Peyer's patch (tissue), 4 donors: ENCODE results near the gene PRKAA2. TPM values are rescaled to one million over a fixed set of nuclear protein-coding genes. Genes with fewer than 3 reads are reported as not detected.

Source experiments
- DNase-seq, 3 donors: peaks; one replicate each; pipeline ENCODE4 v3.0.0-alpha.2; 2017 to 2019
- H3K27ac ChIP-seq, 4 donors: fragments of 200-600 bp; sonication (generic); one replicate each; pipeline ENCODE4 v1.5.1; 2016 to 2019
- H3K27me3 ChIP-seq, 2 donors: fragments of 200-600 bp; sonication (generic); one replicate each; pipeline ENCODE4 v1.5.1; 2019
- H3K36me3 ChIP-seq, 3 donors: fragments of 200-600 bp; sonication (generic); one replicate each; pipeline ENCODE4 v1.5.1; 2016 to 2019
- H3K4me1 ChIP-seq, 4 donors: fragments of 200-600 bp; sonication (generic); one replicate each; pipeline ENCODE4 v1.5.1; 2016 to 2019
- H3K4me3 ChIP-seq, 4 donors: fragments of 200-600 bp; sonication (generic); 1 replicate in 3 of 4; 2 replicates in 1 of 4; pipeline ENCODE4 v1.5.1; 2016 to 2019; ENCODE audit warnings: mild to moderate bottlenecking in 1 of 4
- H3K9me3 ChIP-seq, 4 donors: fragments of 200-600 bp; sonication (generic); one replicate each; pipeline ENCODE4 v1.5.1; 2016 to 2019; ENCODE audit warnings: mild to moderate bottlenecking in 1 of 4
- CTCF ChIP-seq, 6 experiments: fragments of 450-650 bp in 4 of 6; fragments of 200-600 bp in 2 of 6; sonication (generic) in 1 of 6; IDR thresholded peaks; one replicate each; pipeline ENCODE4 v1.5.1; 2017 to 2019; ENCODE audit warnings: antibody characterized with exemption in 6 of 6, mild to moderate bottlenecking in 3 of 6, moderate library complexity in 1 of 6
- POLR2A ChIP-seq, 2 donors: fragments of 450-650 bp; IDR thresholded peaks; one replicate each; pipeline ENCODE4 v1.5.1; 2017; ENCODE audit warnings: antibody characterized with exemption in 2 of 2, mild to moderate bottlenecking in 2 of 2, moderate library complexity in 2 of 2
- total RNA-seq, 4 donors: library from RNA; depleted of rRNA; stranded (reverse); fragments of >200 nt; gene quantifications; one replicate each; pipeline ENCODE4 v1.1.0, GENCODE V29; 2016

PRKAA2 gene
- total RNA-seq, 4 donors from 2014 or later, result 0.53 to 2.4 (median 1.4) TPM

GRCh38 chr1:56639211-56639610 is 5.9 kb upstream of the PRKAA2 start:
- TF ChIP-seq CTCF (IDR thresholded peaks at IDR 0.05), result no peak
- TF ChIP-seq POLR2A (IDR thresholded peaks at IDR 0.05), result no peak
- H3K27ac ChIP-seq, result no peak overlapping the region
- H3K4me1 ChIP-seq, result peaks cover 0 to 2% (median 0%) of the 10 kb centered on the region in 4 donors
- H3K27me3 ChIP-seq, result no peaks in the 10 kb centered on the region
- H3K36me3 ChIP-seq, result no peaks in the 10 kb centered on the region
- no peak for DNase-seq
- H3K4me3 ChIP-seq, result no peak overlapping the region
- H3K9me3 ChIP-seq, result no peaks in the 10 kb centered on the region

GRCh38 chr1:56643661-56644060 is 1.5 kb upstream of the PRKAA2 start:
- H3K9me3 ChIP-seq, result no peaks in the 10 kb centered on the region
- H3K4me1 ChIP-seq, result peaks cover 0 to 9% (median 0%) of the 10 kb centered on the region in 4 donors
- DNase-seq, result no peak
- no peaks in the 10 kb centered on the region for H3K36me3 ChIP-seq
- H3K27me3 ChIP-seq, result peaks cover 0 to 8% of the 10 kb centered on the region in 2 donors
- TF ChIP-seq CTCF (IDR thresholded peaks at IDR 0.05) (no peak), POLR2A (IDR thresholded peaks at IDR 0.05) (no peak)
- H3K4me3 ChIP-seq, result no peak overlapping the region
- H3K27ac ChIP-seq, result no peak overlapping the region

- Histone ChIP-seq H3K4me3 (peak overlapping the region; percentile 38 to 78 (median 55)), H3K27me3 (peaks cover 0 to 8% of the 10 kb centered on the region in 2 donors), H3K27ac (peak overlapping the region in 2 of 4 donors; percentile 57 to 75), H3K9me3 (no peaks in the 10 kb centered on the region), H3K4me1 (peaks cover 0 to 9% (median 0%) of the 10 kb centered on the region in 4 donors), H3K36me3 (no peaks in the 10 kb centered on the region)
- no peak for TF ChIP-seq CTCF (IDR thresholded peaks at IDR 0.05)
- TF ChIP-seq POLR2A (IDR thresholded peaks at IDR 0.05), result no peak
- DNase-seq, result no peak
Observed at GRCh38 chr1:56644064-56644918, 823 bp upstream of the PRKAA2 start.

- Histone ChIP-seq H3K36me3 (no peaks in the 10 kb centered on the region), H3K9me3 (no peaks in the 10 kb centered on the region), H3K4me1 (peaks cover 0 to 9% (median 0%) of the 10 kb centered on the region in 4 donors), H3K27me3 (peaks cover 0 to 8% of the 10 kb centered on the region in 2 donors), H3K4me3 (peak overlapping the region; percentile 38 to 78 (median 55)), H3K27ac (peak overlapping the region in 2 of 4 donors; percentile 57 to 75)
- TF ChIP-seq CTCF (IDR thresholded peaks at IDR 0.05) (no peak), POLR2A (IDR thresholded peaks at IDR 0.05) (no peak)
- DNase-seq, result peak in 1 of 3 donors; percentile 47
Observed at GRCh38 chr1:56645677-56646305, 677 bp downstream of the PRKAA2 start.

DNA sequence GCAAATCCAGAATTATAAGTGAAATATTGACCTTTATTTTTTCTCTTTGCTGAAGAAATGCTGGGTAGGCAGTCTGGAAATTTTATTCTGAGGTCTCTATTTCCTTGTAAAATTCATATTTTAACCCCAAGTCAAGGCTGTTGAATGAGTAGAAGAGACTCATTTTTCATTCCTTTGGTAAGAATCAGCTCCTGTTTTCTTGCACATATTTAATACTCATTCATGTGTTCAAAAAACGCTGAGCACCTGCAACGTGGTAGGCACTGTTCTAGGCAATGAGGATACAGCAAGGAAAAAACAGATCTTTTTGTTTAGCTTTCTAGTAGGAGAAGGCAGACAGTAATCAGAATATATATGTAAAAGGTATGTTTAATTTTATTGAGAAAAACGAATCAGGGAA is 1.5 kb downstream of the PRKAA2 start:
- no peak overlapping the region for H3K4me3 ChIP-seq
- peaks cover 0 to 8% of the 10 kb centered on the region in 2 donors for H3K27me3 ChIP-seq
- no peaks in the 10 kb centered on the region for H3K9me3 ChIP-seq
- no peak for DNase-seq
- peaks cover 0 to 9% (median 0%) of the 10 kb centered on the region in 4 donors for H3K4me1 ChIP-seq
- TF ChIP-seq CTCF (IDR thresholded peaks at IDR 0.05) (no peak), POLR2A (IDR thresholded peaks at IDR 0.05) (no peak)
- no peaks in the 10 kb centered on the region for H3K36me3 ChIP-seq
- no peak overlapping the region for H3K27ac ChIP-seq
